T-cell (primary cell): ENCODE measurements around the gene RPS14. TPM values are rescaled to one million over a fixed set of nuclear protein-coding genes. Genes with fewer than 3 reads are reported as not detected.

Source experiments
- ATAC-seq, 4 experiments: fragments of 200-7000 bp in 3 of 4; fragments of 150-1000 bp in 1 of 4; cut with Tn5 transposase; replicated peaks in 1 of 4; 1 replicate in 3 of 4; 2 replicates in 1 of 4; pipeline ENCODE4 v1.10.0; 2021; ENCODE audit warnings: moderate library complexity in 3 of 4, mild to moderate bottlenecking in 2 of 4, moderate number of reproducible peaks in 1 of 4
- CTCF ChIA-PET, 2 donors: fragments of 300-600 bp; sonication (Branson Sonifier 250); formaldehyde crosslinking; loops; one replicate each; lab custom pipeline; 2022; ENCODE audit warnings: antibody characterized with exemption in 2 of 2; lab: Charles Lee
- POLR2A ChIA-PET, 2 donors: fragments of 300-600 bp; sonication (Branson Sonifier 250); formaldehyde crosslinking; loops; one replicate each; lab custom pipeline; 2022; ENCODE audit warnings: antibody characterized with exemption in 2 of 2; lab: Charles Lee
- DNase-seq, 35 experiments: peaks; one replicate each; pipeline versions ENCODE4 v3.0.0 to v3.0.0-alpha.2; 2013 to 2023
- H3K27ac ChIP-seq: one replicate; pipeline ENCODE4 v1.5.1; 2013; ENCODE audit warnings: low read length
- H3K27me3 ChIP-seq, 2 experiments: replicated peaks in 1 of 2; 1 replicate in 1 of 2; 2 replicates in 1 of 2; pipeline versions ENCODE4 v1.6.1 to v1.7.0; 2013; ENCODE audit warnings: low read length in 1 of 2, mixed read lengths in 1 of 2; ENCODE audit not compliant: control insufficient read depth in 2 of 2, insufficient read depth in 2 of 2; ENCODE audit errors: extremely low read depth in 1 of 2
- H3K36me3 ChIP-seq, 2 donors: 1 replicate in 1 of 2; 2 replicates in 1 of 2; pipeline versions ENCODE4 v1.6.1 to v1.7.0; 2013; ENCODE audit warnings: low read length in 1 of 2; ENCODE audit not compliant: control insufficient read depth in 2 of 2, insufficient read depth in 1 of 2; ENCODE audit errors: extremely low read depth in 1 of 2
- H3K4me1 ChIP-seq, 2 experiments: 1 replicate in 1 of 2; 2 replicates in 1 of 2; pipeline versions ENCODE4 v1.6.1 to v1.7.0; 2013; ENCODE audit warnings: low read length in 2 of 2, mixed read lengths in 1 of 2; ENCODE audit not compliant: insufficient read depth in 2 of 2, control insufficient read depth in 1 of 2; ENCODE audit errors: extremely low read depth in 1 of 2
- H3K4me3 ChIP-seq, 2 donors: 1 replicate in 1 of 2; 2 replicates in 1 of 2; pipeline versions ENCODE4 v1.5.1 to v1.7.0; 2013; ENCODE audit warnings: mild to moderate bottlenecking in 2 of 2, low read length in 1 of 2, moderate library complexity in 1 of 2; ENCODE audit not compliant: control insufficient read depth in 1 of 2; ENCODE audit errors: extremely low read depth in 1 of 2
- H3K9me3 ChIP-seq: 2 replicates; pipeline ENCODE4 v1.7.0; 2013
- H3K27ac Mint-ChIP-seq, 2 donors: one replicate each; pipeline ENCODE4 v1.8.0; 2020 to 2021; ENCODE audit warnings: mild to moderate bottlenecking in 2 of 2, mixed read lengths in 2 of 2
- H3K27me3 Mint-ChIP-seq, 2 donors: one replicate each; pipeline ENCODE4 v1.8.0; 2021 to 2022; ENCODE audit warnings: mixed read lengths in 2 of 2
- H3K36me3 Mint-ChIP-seq: one replicate; pipeline ENCODE4 v1.8.0; 2021; ENCODE audit warnings: mixed read lengths
- H3K4me1 Mint-ChIP-seq, 3 donors: one replicate each; pipeline ENCODE4 v1.8.0; 2020 to 2022; ENCODE audit warnings: mixed read lengths in 3 of 3, mild to moderate bottlenecking in 1 of 3
- H3K4me3 Mint-ChIP-seq, 3 donors: one replicate each; pipeline ENCODE4 v1.8.0; 2020 to 2022; ENCODE audit warnings: mild to moderate bottlenecking in 3 of 3, mixed read lengths in 3 of 3, moderate library complexity in 3 of 3
- H3K9me3 Mint-ChIP-seq, 3 donors: one replicate each; pipeline ENCODE4 v1.8.0; 2020 to 2022; ENCODE audit warnings: mixed read lengths in 3 of 3
- WGBS: methylation state at CpG from one replicate; pipeline ENCODE4 v1.1.5; 2013; ENCODE audit warnings: missing lambda C conversion rate; ENCODE audit not compliant: insufficient coverage; 5-methylcytosine and 5-hydroxymethylcytosine counted together
- total RNA-seq, 35 experiments: library from RNA in 6 of 35; stranded (reverse) in 6 of 35; fragments of 120-200 nt in 1 of 35; gene quantifications; one replicate each; pipeline versions ENCODE4 v1.2.1 to v1.2.4 and lab custom pipeline; 2013 to 2026

RPS14 gene
- total RNA-seq, 5 donors from 2014 or later (not counting 1 experiment from before 2014, with no cell fraction given), result 4,124 to 5,450 (median 5,009) TPM

GRCh38 chr5:150410524-150411244 lies 38.9 kb downstream of the RPS14 start:
- ATAC-seq, result peak in 3 of 4 experiments; percentile 19 to 21 (median 20)
- Mint-ChIP-seq H3K27ac (peak overlapping the region; percentile 99 to 100), H3K9me3 (no peaks in the 10 kb centered on the region), H3K36me3 (peaks cover 17% of the 10 kb centered on the region), H3K27me3 (no peaks in the 10 kb centered on the region), H3K4me3 (peak overlapping the region; percentile 88 to 97 (median 96)), H3K4me1 (peaks cover 43 to 63% (median 54%) of the 10 kb centered on the region in 3 donors)
- Histone ChIP-seq H3K27ac (peak overlapping the region; percentile 94), H3K4me3 (peak overlapping the region; percentile 66 to 85), H3K36me3 (peaks cover 8 to 28% of the 10 kb centered on the region in 2 donors), H3K9me3 (no peaks in the 10 kb centered on the region), H3K27me3 (no peaks in the 10 kb centered on the region), H3K4me1 (peaks cover 20 to 71% of the 10 kb centered on the region in 2 experiments)
- 0% methylated on average over 2 of the region's 4 CpGs for WGBS
- DNase-seq, result peak in 33 of 35 experiments; percentile 28 to 83 (median 52)
- POLR2A ChIA-PET, result interaction anchor here (0.6 to 1.8 kb wide), 21 partner anchors 9 to 1375 kb away, joined by 3 to 9 read pairs (median 4); partner anchors contain the start of genes GM2A (in 1 of the 2), PCYOX1L (in 1 of the 2), RPS14 (in 1 of the 2) and TCOF1 (in 1 of the 2)
- CTCF ChIA-PET, result interaction anchor here (0.6 to 2.0 kb wide), 16 partner anchors 11 to 368 kb away, joined by 3 to 18 read pairs (median 4); no protein-coding TSS in a partner anchor

GRCh38 chr5:150409638-150410523 lies 39.7 kb downstream of the RPS14 start:
- Mint-ChIP-seq H3K9me3 (no peaks in the 10 kb centered on the region), H3K36me3 (peaks cover 17% of the 10 kb centered on the region), H3K27ac (peak overlapping the region; percentile 99 to 100), H3K4me1 (peaks cover 43 to 60% (median 54%) of the 10 kb centered on the region in 3 donors), H3K27me3 (no peaks in the 10 kb centered on the region), H3K4me3 (peak overlapping the region; percentile 88 to 97 (median 96))
- ChIA-PET POLR2A (interaction anchor here (0.6 to 1.8 kb wide), 9 partner anchors 8 to 1362 kb away, joined by 3 to 9 read pairs (median 4); partner anchors contain the start of gene RPS14 (in 1 of the 2)), CTCF (interaction anchor here (1.1 to 2.0 kb wide), 8 partner anchors 12 to 294 kb away, joined by 3 to 18 read pairs (median 3); no protein-coding TSS in a partner anchor)
- Histone ChIP-seq H3K4me1 (peaks cover 20 to 71% of the 10 kb centered on the region in 2 experiments), H3K27ac (peak overlapping the region; percentile 94), H3K9me3 (no peaks in the 10 kb centered on the region), H3K27me3 (no peaks in the 10 kb centered on the region), H3K4me3 (peak overlapping the region; percentile 0 to 66), H3K36me3 (peaks cover 10 to 36% of the 10 kb centered on the region in 2 donors)
- peak in 20 of 35 experiments; percentile 19 to 73 (median 33) for DNase-seq
- 10% methylated on average over 8 of the region's 15 CpGs for WGBS
- peak in 2 of 4 experiments; percentile 21 to 27 for ATAC-seq

GRCh38 chr5:150408231-150408943 lies 41.2 kb downstream of the RPS14 start:
- H3K9me3 ChIP-seq, result no peaks in the 10 kb centered on the region
- H3K4me1 Mint-ChIP-seq, result peaks cover 38 to 52% (median 51%) of the 10 kb centered on the region in 3 donors
- H3K9me3 Mint-ChIP-seq, result no peaks in the 10 kb centered on the region
- peaks cover 21% of the 10 kb centered on the region for H3K36me3 Mint-ChIP-seq
- peak overlapping the region; percentile 33 for H3K27ac ChIP-seq
- no peaks in the 10 kb centered on the region for H3K27me3 ChIP-seq
- no peak overlapping the region for H3K4me3 ChIP-seq
- H3K4me3 Mint-ChIP-seq, result peak overlapping the region in 2 of 3 donors; percentile 28 to 88
- H3K36me3 ChIP-seq, result peaks cover 15 to 47% of the 10 kb centered on the region in 2 donors
- no peaks in the 10 kb centered on the region for H3K27me3 Mint-ChIP-seq
- ChIA-PET POLR2A (interaction anchor here in 1 of 2 donors (0.8 to 1.2 kb wide), 2 partner anchors 22 to 25 kb away, joined by 3 to 4 read pairs; no protein-coding TSS in a partner anchor), CTCF (interaction anchor here in 1 of 2 donors (1.4 kb wide), 1 partner anchor 11 kb away, joined by 3 read pairs; no protein-coding TSS in a partner anchor)
- peaks cover 20 to 64% of the 10 kb centered on the region in 2 experiments for H3K4me1 ChIP-seq
- peak overlapping the region in 1 of 2 donors; percentile 36 for H3K27ac Mint-ChIP-seq
- no peak for DNase-seq
- no peak for ATAC-seq
- no CpG with 5 or more reads among the region's 8 CpGs for WGBS

GRCh38 chr5:150407096-150407720 lies 42.3 kb downstream of the RPS14 start:
- no peaks in the 10 kb centered on the region for H3K27me3 ChIP-seq
- ATAC-seq (no peak), DNase-seq (no peak)
- no peaks in the 10 kb centered on the region for H3K9me3 ChIP-seq
- ChIA-PET POLR2A (interaction anchor here in 1 of 2 donors (1.2 kb wide), 1 partner anchor 21 kb away, joined by 4 read pairs; no protein-coding TSS in a partner anchor), CTCF (no interaction called here)
- H3K36me3 Mint-ChIP-seq, result peaks cover 27% of the 10 kb centered on the region
- H3K27me3 Mint-ChIP-seq, result no peaks in the 10 kb centered on the region
- H3K36me3 ChIP-seq, result peaks cover 15 to 59% of the 10 kb centered on the region in 2 donors
- no peaks in the 10 kb centered on the region for H3K9me3 Mint-ChIP-seq
- H3K27ac ChIP-seq, result no peak overlapping the region
- H3K4me1 ChIP-seq, result peaks cover 18 to 58% of the 10 kb centered on the region in 2 experiments
- no peak overlapping the region for H3K4me3 ChIP-seq
- H3K27ac Mint-ChIP-seq, result no peak overlapping the region
- peaks cover 29 to 42% (median 39%) of the 10 kb centered on the region in 3 donors for H3K4me1 Mint-ChIP-seq
- 89% methylated on average over 9 of the region's 13 CpGs for WGBS
- no peak overlapping the region for H3K4me3 Mint-ChIP-seq

GRCh38 chr5:150406723-150407095 lies 42.8 kb downstream of the RPS14 start:
- Histone ChIP-seq H3K27ac (no peak overlapping the region), H3K36me3 (peaks cover 17 to 63% of the 10 kb centered on the region in 2 donors), H3K4me3 (no peak overlapping the region), H3K9me3 (no peaks in the 10 kb centered on the region), H3K4me1 (peaks cover 18 to 53% of the 10 kb centered on the region in 2 experiments), H3K27me3 (no peaks in the 10 kb centered on the region)
- H3K4me1 Mint-ChIP-seq, result peaks cover 29 to 41% (median 39%) of the 10 kb centered on the region in 3 donors
- no peak overlapping the region for H3K4me3 Mint-ChIP-seq
- ATAC-seq, result no peak
- POLR2A ChIA-PET, result no interaction called here
- 90% methylated on average over 3 of the region's 10 CpGs for whole genome bisulfite sequencing
- CTCF ChIA-PET, result no interaction called here
- peaks cover 29% of the 10 kb centered on the region for H3K36me3 Mint-ChIP-seq
- no peaks in the 10 kb centered on the region for H3K9me3 Mint-ChIP-seq
- H3K27ac Mint-ChIP-seq, result no peak overlapping the region
- no peak for DNase-seq
- H3K27me3 Mint-ChIP-seq, result no peaks in the 10 kb centered on the region
